Measurements from ENCODE around the gene ARID1B. TPM values are rescaled to one million over a fixed set of nuclear protein-coding genes. Genes with fewer than 3 reads are reported as not detected.

ARID1B gene
- total and polyA plus RNA-seq, 10 donors: 17.7 to 223 (median 141) TPM

GRCh38 chr6:157087974-157088373 is 310.8 kb downstream of the ARID1B start:
- Histone ChIP-seq H3K27ac (no peak overlapping the region), H3K4me1 (peaks cover 0 to 32% (median 9%) of the 10 kb centered on the region in 6 donors), H3K9me3 (no peaks in the 10 kb centered on the region), H3K27me3 (replicated peaks in 1 of 7) (no peaks in the 10 kb centered on the region), H3K4me3 (no peak overlapping the region), H3K36me3 (peaks cover 0 to 59% (median 25%) of the 10 kb centered on the region in 6 donors)
- 55 to 87% (median 81%) methylated on average over 2 of the region's 2 CpGs for WGBS, 5 donors
- TF ChIP-seq POLR2A (IDR thresholded peaks at IDR 0.05) (no peak), POLR2AphosphoS5 (IDR thresholded peaks at IDR 0.05) (no peak), CTCF (IDR thresholded peaks at IDR 0.05 in 8 of 11, conservative IDR thresholded peaks at IDR 0.05 in 3 of 11) (no peak)
- intact Hi-C loops (cut with DNase I; ENCODE audit: low total_unique reads): no loop called here
- DNase-seq: no peak

GRCh38 chr6:157088841-157089240 is 311.7 kb downstream of the ARID1B start:
- Histone ChIP-seq H3K4me3 (no peak overlapping the region), H3K9me3 (no peaks in the 10 kb centered on the region), H3K36me3 (peaks cover 0 to 59% (median 25%) of the 10 kb centered on the region in 6 donors), H3K4me1 (peaks cover 0 to 32% (median 7%) of the 10 kb centered on the region in 6 donors), H3K27me3 (replicated peaks in 1 of 7) (no peaks in the 10 kb centered on the region), H3K27ac (no peak overlapping the region)
- no peak for DNase-seq
- no peak for TF ChIP-seq POLR2AphosphoS5 (IDR thresholded peaks at IDR 0.05)
- TF ChIP-seq POLR2A (IDR thresholded peaks at IDR 0.05): no peak
- TF ChIP-seq CTCF (IDR thresholded peaks at IDR 0.05 in 8 of 11, conservative IDR thresholded peaks at IDR 0.05 in 3 of 11): no peak
- WGBS, 5 donors: 67 to 76% (median 74%) methylated on average over 3 of the region's 3 CpGs
- intact Hi-C loops (cut with DNase I; ENCODE audit: low total_unique reads): no loop called here

- H3K27ac ChIP-seq: no peak overlapping the region
- no peak for TF ChIP-seq POLR2A (IDR thresholded peaks at IDR 0.05)
- no peak for TF ChIP-seq CTCF (IDR thresholded peaks at IDR 0.05 in 8 of 11, conservative IDR thresholded peaks at IDR 0.05 in 3 of 11)
- no peak for TF ChIP-seq POLR2AphosphoS5 (IDR thresholded peaks at IDR 0.05)
- H3K4me3 ChIP-seq: no peak overlapping the region
- peaks cover 0 to 36% (median 10%) of the 10 kb centered on the region in 6 donors for H3K4me1 ChIP-seq
- H3K9me3 ChIP-seq: no peaks in the 10 kb centered on the region
- H3K27me3 ChIP-seq (replicated peaks in 1 of 7): no peaks in the 10 kb centered on the region
- no peak for DNase-seq
- intact Hi-C loops (cut with DNase I; ENCODE audit: low total_unique reads): no loop called here
- 88 to 93% (median 89%) methylated on average over 3 of the region's 3 CpGs for WGBS, 5 donors
- H3K36me3 ChIP-seq: peaks cover 0 to 57% (median 25%) of the 10 kb centered on the region in 6 donors
Observed at GRCh38 chr6:157089258-157089657, 312.1 kb downstream of the ARID1B start.

GRCh38 chr6:157089851-157090250 is 312.7 kb downstream of the ARID1B start:
- peaks cover 0 to 42% (median 11%) of the 10 kb centered on the region in 6 donors for H3K4me1 ChIP-seq
- WGBS, 5 donors: 94 to 96% (median 94%) methylated on average over 9 of the region's 9 CpGs
- TF ChIP-seq POLR2AphosphoS5 (IDR thresholded peaks at IDR 0.05) (no peak), POLR2A (IDR thresholded peaks at IDR 0.05) (no peak), CTCF (IDR thresholded peaks at IDR 0.05 in 8 of 11, conservative IDR thresholded peaks at IDR 0.05 in 3 of 11) (no peak)

More at GRCh38 chr6:157089851-157090250, 312.7 kb downstream of the ARID1B start:
- intact Hi-C loops (cut with DNase I; ENCODE audit: low total_unique reads): no loop called here
- H3K9me3 ChIP-seq: no peaks in the 10 kb centered on the region
- no peak overlapping the region for H3K27ac ChIP-seq
- no peak overlapping the region for H3K4me3 ChIP-seq
- no peak for DNase-seq
- no peaks in the 10 kb centered on the region for H3K27me3 ChIP-seq (replicated peaks in 1 of 7)
- H3K36me3 ChIP-seq: peaks cover 0 to 51% (median 20%) of the 10 kb centered on the region in 6 donors
